Vagina (tissue), 2 donors: ENCODE data around the gene FAM167B.

Experiments
- POLR2AphosphoS5 ChIP-seq, 2 donors: sonication (generic); formaldehyde crosslinking; IDR thresholded peaks; one replicate each; pipeline ENCODE4 v1.9.0; 2017; ENCODE audit warnings: antibody characterized with exemption in 2 of 2, mild to moderate bottlenecking in 2 of 2, low read depth in 1 of 2; ENCODE audit not compliant: insufficient read depth in 1 of 2
- TF ChIP-seq, protein P1 (sequence below), 3 experiments: fragments of 450-650 bp in 2 of 3; fragments of 200-600 bp in 1 of 3; sonication (generic) in 1 of 3; IDR thresholded peaks; one replicate each; pipeline ENCODE4 v1.5.1; 2017 to 2019; ENCODE audit warnings: antibody characterized with exemption in 3 of 3, mild to moderate bottlenecking in 2 of 3, moderate library complexity in 2 of 3

DNA sequence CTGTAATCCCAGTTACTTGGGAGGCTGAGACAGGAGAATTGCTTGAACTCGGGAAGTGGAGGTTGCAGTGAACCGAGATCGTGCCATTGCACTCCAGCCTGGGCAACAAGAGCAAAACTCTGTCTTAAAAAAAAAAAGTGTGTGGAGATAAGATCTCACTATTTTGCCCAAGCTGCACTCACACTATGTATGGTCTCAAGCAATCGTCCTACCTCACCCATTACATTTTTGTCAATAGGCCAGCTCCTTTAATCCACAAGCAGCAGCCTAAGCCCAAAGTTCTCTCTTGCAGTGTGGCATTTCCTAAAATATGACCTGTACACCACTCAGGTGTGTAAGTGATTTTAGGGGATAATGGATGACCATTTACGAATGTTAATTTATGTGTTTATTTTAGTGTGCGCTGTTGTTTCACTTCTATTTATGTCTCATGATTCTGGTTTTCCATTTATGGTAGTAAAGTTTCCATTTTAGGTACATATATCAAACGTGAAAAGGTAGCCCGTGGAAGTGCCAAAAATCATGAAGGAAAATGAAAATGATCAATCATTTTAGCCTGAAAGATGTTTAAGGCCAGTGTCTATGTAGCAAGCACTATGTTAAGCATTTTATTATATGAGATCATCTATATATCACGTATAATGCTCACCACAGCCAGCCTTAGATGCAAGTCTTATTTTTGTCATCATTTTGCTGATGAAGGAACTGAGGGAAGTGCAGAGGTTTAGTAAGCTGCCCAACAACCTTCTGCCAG, 9.6 kb downstream of the FAM167B start:
- TF ChIP-seq, protein P1, sequence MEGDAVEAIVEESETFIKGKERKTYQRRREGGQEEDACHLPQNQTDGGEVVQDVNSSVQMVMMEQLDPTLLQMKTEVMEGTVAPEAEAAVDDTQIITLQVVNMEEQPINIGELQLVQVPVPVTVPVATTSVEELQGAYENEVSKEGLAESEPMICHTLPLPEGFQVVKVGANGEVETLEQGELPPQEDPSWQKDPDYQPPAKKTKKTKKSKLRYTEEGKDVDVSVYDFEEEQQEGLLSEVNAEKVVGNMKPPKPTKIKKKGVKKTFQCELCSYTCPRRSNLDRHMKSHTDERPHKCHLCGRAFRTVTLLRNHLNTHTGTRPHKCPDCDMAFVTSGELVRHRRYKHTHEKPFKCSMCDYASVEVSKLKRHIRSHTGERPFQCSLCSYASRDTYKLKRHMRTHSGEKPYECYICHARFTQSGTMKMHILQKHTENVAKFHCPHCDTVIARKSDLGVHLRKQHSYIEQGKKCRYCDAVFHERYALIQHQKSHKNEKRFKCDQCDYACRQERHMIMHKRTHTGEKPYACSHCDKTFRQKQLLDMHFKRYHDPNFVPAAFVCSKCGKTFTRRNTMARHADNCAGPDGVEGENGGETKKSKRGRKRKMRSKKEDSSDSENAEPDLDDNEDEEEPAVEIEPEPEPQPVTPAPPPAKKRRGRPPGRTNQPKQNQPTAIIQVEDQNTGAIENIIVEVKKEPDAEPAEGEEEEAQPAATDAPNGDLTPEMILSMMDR (IDR thresholded peaks at IDR 0.05): no peak
- TF ChIP-seq POLR2AphosphoS5 (IDR thresholded peaks at IDR 0.05; ENCODE audit: insufficient read depth in 1 of 2, low read depth in 1 of 2): no peak
